Activated T-cell treated with anti-CD3 and anti-CD28 coated beads for 24 hours (primary cell): Measurements from ENCODE around the gene CARNS1.
A peak's percentile ranks its signal among the peaks of the same experiment; 100 is the strongest.

Experiments
- DNase-seq: peaks from one replicate; pipeline ENCODE4 v3.0.0-alpha.2; 2020; ENCODE audit warnings: low read depth

The CARNS1 gene

GRCh38 chr11:67375320-67376055 lies 40.0 kb upstream of the CARNS1 start:
- no peak for DNase-seq

GRCh38 chr11:67376063-67376820 lies 39.2 kb upstream of the CARNS1 start:
- no peak for DNase-seq

- no peak for DNase-seq
Observed at GRCh38 chr11:67376873-67377808, 38.3 kb upstream of the CARNS1 start.

GRCh38 chr11:67378544-67378943 lies 36.9 kb upstream of the CARNS1 start:
- DNase-seq, result no peak

GRCh38 chr11:67379061-67380058 lies 36.1 kb upstream of the CARNS1 start:
- DNase-seq, result no peak

- DNase-seq, result no peak
Observed at GRCh38 chr11:67381244-67381972, 34.1 kb upstream of the CARNS1 start.

- peak; percentile 79 for DNase-seq
Observed at GRCh38 chr11:67382276-67383136, 33.0 kb upstream of the CARNS1 start.

GRCh38 chr11:67384851-67385366 lies 30.6 kb upstream of the CARNS1 start:
- DNase-seq, result no peak

GRCh38 chr11:67387069-67387468 lies 28.4 kb upstream of the CARNS1 start:
- no peak for DNase-seq

- no peak for DNase-seq
Observed at GRCh38 chr11:67387518-67387917, 28.0 kb upstream of the CARNS1 start.

GRCh38 chr11:67389477-67389876 lies 26.0 kb upstream of the CARNS1 start:
- DNase-seq, result no peak

- no peak for DNase-seq
Observed at GRCh38 chr11:67390947-67391303, 24.6 kb upstream of the CARNS1 start.

GRCh38 chr11:67391304-67392182 lies 23.9 kb upstream of the CARNS1 start, which contains the start of gene RAD9A:
Gene RAD9A, plus strand, starts transcription at chr11:67391986. Its CDS starts 59 bp downstream, at chr11:67392045.
- DNase-seq, result peak; percentile 90

GRCh38 chr11:67392183-67392715 lies 23.2 kb upstream of the CARNS1 start:
- no peak for DNase-seq

GRCh38 chr11:67393437-67393836 lies 22.0 kb upstream of the CARNS1 start:
- DNase-seq, result no peak

GRCh38 chr11:67393990-67394389 lies 21.5 kb upstream of the CARNS1 start:
- DNase-seq, result no peak

GRCh38 chr11:67395555-67396258 lies 19.8 kb upstream of the CARNS1 start:
- DNase-seq, result no peak
